GM12875 (cell line): ENCODE measurements around the gene CDK2AP2.

ENCODE experiments used
- H3K4me3 ChIP-seq: one replicate; pipeline ENCODE4 v1.5.1; 2011; ENCODE audit warnings: low read depth, low read length, control low read depth
- TF ChIP-seq, protein P1 (sequence below): IDR thresholded peaks from 2 replicates; pipeline ENCODE4 v1.5.1; 2011; ENCODE audit warnings: low read depth, mild to moderate bottlenecking, control low read depth, inconsistent platforms, low read length, moderate library complexity, borderline replicate concordance; ENCODE audit not compliant: insufficient read depth

CDK2AP2 gene

DNA sequence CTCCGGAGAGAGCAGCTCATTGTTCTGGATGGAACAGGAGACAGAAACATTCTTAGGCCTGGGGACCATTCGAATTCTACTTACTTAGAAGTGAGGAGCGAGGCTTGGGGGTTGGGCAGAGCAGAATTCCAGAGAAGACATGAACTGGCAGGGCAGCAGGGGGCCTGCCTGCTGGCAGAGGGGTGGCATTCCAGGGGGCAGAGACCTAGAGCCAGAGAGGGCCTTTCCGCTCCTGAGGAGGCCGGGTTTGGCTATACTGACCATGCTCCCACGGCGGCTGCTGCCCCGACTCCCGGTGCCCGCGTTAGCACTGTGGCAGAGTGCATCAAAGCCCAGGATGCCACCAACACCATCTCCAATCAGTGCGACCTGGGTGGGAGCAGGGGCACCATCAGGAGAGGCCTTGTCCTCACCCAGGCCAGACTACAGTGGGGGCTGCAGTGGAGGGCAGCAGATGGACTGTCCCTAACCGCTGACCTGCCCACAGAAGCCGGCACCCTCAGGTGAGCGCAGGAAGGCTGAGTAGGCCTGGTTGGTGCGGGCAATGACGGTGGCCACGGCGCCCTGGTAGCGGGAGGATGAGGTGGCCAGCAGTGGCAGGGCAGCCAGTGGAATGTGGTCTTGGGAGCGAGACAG, 10.2 kb downstream of the CDK2AP2 start:
- TF ChIP-seq, protein P1, sequence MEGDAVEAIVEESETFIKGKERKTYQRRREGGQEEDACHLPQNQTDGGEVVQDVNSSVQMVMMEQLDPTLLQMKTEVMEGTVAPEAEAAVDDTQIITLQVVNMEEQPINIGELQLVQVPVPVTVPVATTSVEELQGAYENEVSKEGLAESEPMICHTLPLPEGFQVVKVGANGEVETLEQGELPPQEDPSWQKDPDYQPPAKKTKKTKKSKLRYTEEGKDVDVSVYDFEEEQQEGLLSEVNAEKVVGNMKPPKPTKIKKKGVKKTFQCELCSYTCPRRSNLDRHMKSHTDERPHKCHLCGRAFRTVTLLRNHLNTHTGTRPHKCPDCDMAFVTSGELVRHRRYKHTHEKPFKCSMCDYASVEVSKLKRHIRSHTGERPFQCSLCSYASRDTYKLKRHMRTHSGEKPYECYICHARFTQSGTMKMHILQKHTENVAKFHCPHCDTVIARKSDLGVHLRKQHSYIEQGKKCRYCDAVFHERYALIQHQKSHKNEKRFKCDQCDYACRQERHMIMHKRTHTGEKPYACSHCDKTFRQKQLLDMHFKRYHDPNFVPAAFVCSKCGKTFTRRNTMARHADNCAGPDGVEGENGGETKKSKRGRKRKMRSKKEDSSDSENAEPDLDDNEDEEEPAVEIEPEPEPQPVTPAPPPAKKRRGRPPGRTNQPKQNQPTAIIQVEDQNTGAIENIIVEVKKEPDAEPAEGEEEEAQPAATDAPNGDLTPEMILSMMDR, result no peak
- H3K4me3 ChIP-seq, result no peak overlapping the region

- H3K4me3 ChIP-seq, result no peak overlapping the region
- TF ChIP-seq, protein P1, result no peak
Observed at GRCh38 chr11:67496113-67496512, 11.8 kb downstream of the CDK2AP2 start.

GRCh38 chr11:67495234-67496005, 12.5 kb downstream of the CDK2AP2 start:
- TF ChIP-seq, protein P1, result no peak
- no peak overlapping the region for H3K4me3 ChIP-seq

- no peak overlapping the region for H3K4me3 ChIP-seq
- TF ChIP-seq, protein P1, result no peak
Observed at GRCh38 chr11:67494371-67495233, 13.4 kb downstream of the CDK2AP2 start.

DNA sequence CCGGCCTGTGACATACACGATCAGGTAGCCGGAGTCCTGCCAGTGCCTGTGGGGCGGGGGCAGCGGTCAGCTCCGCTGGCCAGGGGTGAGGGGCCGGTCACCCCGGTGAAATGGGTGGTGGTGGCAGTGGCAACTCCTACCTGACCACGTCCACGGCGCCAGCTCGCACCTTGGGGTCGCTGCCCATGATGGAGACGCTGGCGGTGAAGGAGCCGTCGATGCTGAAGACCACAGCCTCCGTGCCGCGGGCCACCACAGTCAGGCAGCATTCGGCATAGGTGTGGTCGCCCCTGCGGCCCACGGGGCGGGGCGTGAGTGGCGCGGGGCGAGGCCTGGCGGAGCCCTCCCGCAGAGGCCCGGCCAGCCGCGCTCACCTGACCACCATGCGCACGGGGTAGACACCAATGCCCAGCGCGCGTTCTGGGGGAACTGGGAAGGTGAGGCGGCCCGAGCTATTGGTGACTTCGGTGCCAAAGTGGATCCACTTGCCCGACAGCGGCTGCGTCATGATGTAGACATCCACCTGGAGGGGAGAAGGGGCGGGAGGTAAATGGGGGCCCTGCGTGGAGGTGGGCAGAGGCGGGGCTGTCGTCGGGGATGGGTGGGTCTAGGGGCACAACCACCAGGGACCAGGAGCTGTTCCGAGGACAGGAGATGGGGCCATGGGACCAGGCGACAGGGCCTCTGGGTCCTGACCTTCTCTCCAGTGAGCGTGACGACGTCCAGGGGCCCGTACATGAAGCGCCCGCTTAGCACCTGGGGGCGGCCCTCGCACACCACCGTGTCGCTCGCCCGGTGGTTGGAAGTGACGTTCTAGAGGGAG, 14.2 kb downstream of the CDK2AP2 start:
- TF ChIP-seq, protein P1, result no peak
- no peak overlapping the region for H3K4me3 ChIP-seq

DNA sequence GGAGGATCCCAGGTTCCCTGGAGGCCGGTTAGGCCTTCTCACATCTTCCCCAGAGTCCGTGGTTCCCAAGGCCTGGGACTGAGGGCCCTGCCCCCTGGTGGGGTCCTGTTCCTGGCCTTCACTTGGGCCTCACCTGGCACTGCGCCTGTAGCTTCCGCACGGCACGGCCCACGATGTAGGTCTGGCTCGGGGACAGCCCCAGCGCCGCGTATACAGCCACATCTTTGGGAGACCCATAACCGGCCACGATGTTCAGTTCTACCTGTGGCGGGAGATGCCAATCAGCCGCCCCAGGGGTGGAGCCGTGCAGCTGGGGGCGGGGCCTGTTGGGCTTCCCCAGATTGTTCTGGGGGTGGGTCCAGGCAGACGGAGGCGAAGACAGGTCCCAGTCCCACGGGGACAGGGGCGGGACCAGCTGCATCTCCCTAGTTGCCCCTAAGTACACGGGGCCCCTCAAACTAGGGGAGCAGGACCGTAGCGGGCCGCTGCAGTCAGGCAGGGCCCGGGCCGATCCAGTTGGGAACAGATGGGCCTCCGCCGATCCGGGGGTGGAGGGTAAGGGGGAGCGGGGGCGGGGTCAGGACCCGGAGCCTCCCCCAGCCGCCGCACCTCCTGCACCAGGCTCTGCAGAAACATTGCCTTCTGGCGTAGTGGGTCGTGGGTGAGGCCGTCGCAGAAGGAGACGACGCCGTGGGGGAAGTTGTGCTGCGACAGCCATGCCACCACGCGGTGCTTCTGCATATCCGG, 15.0 kb downstream of the CDK2AP2 start:
- no peak overlapping the region for H3K4me3 ChIP-seq
- TF ChIP-seq, protein P1, result no peak
